GM18498 (cell line): ENCODE measurements around the gene GRK3.

ENCODE experiments used
- ATAC-seq: cut with Tn5 transposase; IDR thresholded peaks from one replicate; pipeline ENCODE4 v1.9.1; 2021; ENCODE audit warnings: mild to moderate bottlenecking, moderate library complexity; ENCODE audit not compliant: unreplicated experiment

Gene GRK3

GRCh38 chr22:25722223-25722622 is 157.7 kb downstream of the GRK3 start:
- no peak for ATAC-seq

- ATAC-seq: no peak
Measured at GRCh38 chr22:25722626-25723025, 158.2 kb downstream of the GRK3 start.

GRCh38 chr22:25726241-25726640 is 161.8 kb downstream of the GRK3 start:
- ATAC-seq: no peak

GRCh38 chr22:25728071-25728470 is 163.6 kb downstream of the GRK3 start:
- no peak for ATAC-seq

- ATAC-seq: no peak
Measured at GRCh38 chr22:25729016-25729995, 164.8 kb downstream of the GRK3 start.

DNA sequence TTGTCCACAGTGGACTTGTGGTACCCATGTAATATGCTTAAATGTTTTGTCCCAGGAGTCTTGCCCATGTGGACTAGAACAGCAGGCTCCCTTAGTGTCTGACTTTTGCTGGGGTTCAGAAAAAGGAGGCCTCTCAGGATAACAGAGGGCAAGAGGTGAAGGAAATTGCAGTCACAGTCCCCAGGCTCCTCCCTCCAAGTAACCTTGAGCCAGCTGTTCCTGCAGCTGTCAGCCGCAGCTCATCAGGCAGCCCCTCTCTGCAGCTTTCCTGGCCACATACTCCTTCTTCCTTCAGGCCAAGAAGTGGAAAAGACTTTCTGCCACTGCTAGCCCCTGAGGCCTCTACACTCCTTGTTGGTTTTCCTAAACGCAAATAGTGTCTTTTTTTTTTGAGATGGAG is 171.2 kb downstream of the GRK3 start:
- no peak for ATAC-seq

- no peak for ATAC-seq
Measured at GRCh38 chr22:25736378-25737011, 172.0 kb downstream of the GRK3 start.

GRCh38 chr22:25739659-25740344 is 175.3 kb downstream of the GRK3 start:
- ATAC-seq: no peak

- ATAC-seq: no peak
Measured at GRCh38 chr22:25741692-25742626, 177.5 kb downstream of the GRK3 start, which contains the start of gene MYO18B. MYO18B (plus strand) TSS chr22:25742188; CDS start chr22:25761093, 18,905 bp downstream.

- ATAC-seq: no peak
Measured at GRCh38 chr22:25742918-25743708, 178.6 kb downstream of the GRK3 start.

- ATAC-seq: no peak
Measured at GRCh38 chr22:25744694-25745093, 180.2 kb downstream of the GRK3 start.

- no peak for ATAC-seq
Measured at GRCh38 chr22:25745341-25746011, 181.0 kb downstream of the GRK3 start.

DNA sequence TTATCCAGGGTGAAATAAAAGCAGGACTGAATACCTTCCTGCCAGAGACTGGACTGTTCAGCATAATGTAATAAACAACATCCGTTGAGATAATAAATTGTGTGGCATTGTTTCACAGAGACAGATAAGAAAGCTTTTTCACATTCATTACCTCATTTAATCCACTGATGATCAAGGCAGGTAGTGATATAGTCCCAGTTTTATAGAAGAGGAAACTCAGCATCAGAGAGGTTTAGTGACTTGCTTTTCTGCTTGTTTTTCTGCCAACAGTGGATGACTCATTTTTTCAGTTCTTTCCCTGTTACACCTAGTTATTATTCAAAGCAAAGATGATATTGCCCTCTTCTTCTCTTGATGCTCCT is 181.5 kb downstream of the GRK3 start:
- ATAC-seq: no peak

DNA sequence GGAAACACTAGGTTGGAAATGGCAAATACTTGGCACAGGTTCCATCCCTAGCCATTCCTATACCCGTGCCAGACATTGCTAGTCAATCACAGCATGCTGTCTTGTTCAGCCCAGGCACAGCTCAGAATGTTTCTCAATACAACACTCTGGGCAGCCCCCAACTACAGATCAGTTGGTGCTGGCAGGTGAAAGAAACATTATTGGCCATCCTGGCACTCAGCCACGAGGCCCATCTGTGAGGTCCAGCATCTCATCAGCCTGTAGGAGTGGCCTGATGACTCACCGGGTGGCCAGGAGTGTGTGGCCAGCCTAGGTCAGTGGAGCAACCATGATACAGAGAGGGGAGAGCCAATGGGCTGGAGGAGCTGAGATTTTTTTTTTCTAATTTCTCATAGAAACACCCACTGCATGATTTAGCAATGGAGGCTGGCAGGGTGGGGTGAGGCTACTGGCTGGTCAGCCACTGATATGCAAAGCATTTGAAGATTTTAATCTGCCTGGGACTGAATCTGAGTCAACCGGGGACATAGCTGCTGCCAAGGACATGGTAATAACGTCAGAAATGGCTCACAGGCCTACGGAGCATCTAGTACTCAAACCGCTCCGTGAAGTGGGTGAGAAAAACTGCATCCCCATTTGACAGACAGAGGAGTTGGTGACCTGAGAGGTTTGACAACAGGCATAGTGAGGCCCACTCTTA is 182.9 kb downstream of the GRK3 start:
- ATAC-seq: no peak

DNA sequence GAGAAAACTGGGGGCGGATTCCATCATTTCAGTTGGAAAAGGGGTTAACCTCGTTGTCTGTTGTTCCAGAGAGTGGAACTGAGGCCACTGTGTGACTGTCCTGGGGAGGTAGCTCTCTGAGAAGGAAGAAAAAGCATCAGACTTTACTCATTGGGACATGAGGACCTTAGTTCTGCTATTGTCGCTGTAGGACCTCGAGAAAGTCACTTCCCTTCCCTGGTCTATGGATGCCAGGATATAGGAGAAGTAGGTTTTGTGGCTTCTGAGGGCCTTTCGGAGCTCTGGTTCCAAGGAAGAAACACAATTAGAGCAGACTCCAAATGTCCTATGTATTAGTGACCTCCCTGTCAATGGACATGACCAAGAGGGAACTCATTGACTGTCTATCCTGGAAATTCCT is 183.7 kb downstream of the GRK3 start:
- ATAC-seq: no peak

DNA sequence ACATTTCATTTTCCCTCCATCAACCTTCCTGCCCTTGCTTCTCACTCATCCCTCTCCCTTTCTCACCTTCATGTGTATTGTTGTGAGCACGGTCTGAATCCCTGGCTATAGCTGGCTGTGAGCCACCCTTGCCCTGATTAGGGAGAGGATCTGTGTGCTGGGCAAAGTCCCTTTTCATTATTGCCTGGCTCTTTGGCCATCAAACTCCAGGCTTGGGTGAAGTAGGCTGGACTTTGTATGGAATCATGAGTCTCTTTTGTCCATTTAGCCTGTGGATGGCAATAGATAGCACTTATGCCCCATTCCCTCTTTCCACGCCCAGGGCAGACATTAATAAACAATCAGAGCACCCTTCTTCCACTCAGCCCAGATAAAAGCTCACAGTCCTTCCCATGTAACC is 184.2 kb downstream of the GRK3 start:
- ATAC-seq: no peak

GRCh38 chr22:25749420-25750169 is 185.1 kb downstream of the GRK3 start:
- no peak for ATAC-seq
